Upper lobe of left lung (tissue), 4 donors: ENCODE data around the gene FHOD3.

Experiments
- EP300 ChIP-seq, 4 donors: sonication (generic); formaldehyde crosslinking; IDR thresholded peaks; one replicate each; pipeline ENCODE4 v1.5.1; 2017; ENCODE audit warnings: antibody characterized with exemption in 4 of 4, control low read depth in 2 of 4
- POLR2A ChIP-seq, 4 donors: fragments of 450-650 bp; IDR thresholded peaks; one replicate each; pipeline ENCODE4 v1.5.1; 2016 to 2017; ENCODE audit warnings: antibody characterized with exemption in 4 of 4, mild to moderate bottlenecking in 2 of 4
- POLR2AphosphoS5 ChIP-seq, 2 donors: sonication (generic); formaldehyde crosslinking; IDR thresholded peaks; one replicate each; pipeline ENCODE4 v1.5.1; 2017; ENCODE audit warnings: antibody characterized with exemption in 2 of 2
- TF ChIP-seq, protein P1 (sequence below), 6 experiments: fragments of 450-650 bp in 4 of 6; fragments of 200-600 bp in 2 of 6; sonication (generic) in 2 of 6; IDR thresholded peaks; one replicate each; pipeline ENCODE4 v1.5.1; 2016 to 2019; ENCODE audit warnings: antibody characterized with exemption in 6 of 6

DNA sequence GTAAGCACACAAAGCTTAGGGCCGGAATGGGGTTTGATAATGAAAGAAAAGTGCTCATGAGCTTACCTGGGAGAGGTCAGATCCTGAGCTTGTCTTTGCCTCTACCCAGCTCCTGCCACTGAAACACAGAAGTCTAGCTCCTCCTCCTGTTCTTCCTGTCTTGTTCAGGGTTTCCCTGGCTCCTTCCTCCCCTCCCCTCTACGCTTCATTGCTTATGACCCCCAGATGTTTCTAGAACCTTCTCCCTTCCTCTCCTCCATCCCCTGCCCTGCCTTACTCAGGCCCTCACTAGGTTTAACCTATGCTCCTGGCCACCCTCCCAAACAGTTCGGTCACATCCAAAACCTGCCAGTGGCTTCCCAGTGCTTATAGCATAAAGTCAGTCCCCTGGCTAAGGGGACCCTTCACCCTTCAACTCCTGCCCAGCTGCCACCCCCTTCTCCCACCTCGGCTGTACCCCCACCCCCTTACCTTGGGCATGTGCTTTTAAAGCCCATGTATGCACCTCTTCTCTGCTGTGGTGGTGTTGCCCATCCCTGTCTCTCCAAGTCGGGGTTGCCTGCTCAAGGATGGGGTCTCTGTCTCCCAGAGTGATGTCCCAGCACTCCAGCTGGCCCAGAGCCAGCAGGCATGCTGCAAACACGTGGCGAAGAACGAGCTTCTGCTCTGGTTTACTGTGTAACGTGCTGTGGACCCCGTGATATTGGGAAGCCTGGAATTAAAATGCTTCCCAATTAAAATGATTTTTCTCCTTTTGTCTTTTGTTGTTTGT, 297.7 kb downstream of the FHOD3 start:
- TF ChIP-seq, protein P1, sequence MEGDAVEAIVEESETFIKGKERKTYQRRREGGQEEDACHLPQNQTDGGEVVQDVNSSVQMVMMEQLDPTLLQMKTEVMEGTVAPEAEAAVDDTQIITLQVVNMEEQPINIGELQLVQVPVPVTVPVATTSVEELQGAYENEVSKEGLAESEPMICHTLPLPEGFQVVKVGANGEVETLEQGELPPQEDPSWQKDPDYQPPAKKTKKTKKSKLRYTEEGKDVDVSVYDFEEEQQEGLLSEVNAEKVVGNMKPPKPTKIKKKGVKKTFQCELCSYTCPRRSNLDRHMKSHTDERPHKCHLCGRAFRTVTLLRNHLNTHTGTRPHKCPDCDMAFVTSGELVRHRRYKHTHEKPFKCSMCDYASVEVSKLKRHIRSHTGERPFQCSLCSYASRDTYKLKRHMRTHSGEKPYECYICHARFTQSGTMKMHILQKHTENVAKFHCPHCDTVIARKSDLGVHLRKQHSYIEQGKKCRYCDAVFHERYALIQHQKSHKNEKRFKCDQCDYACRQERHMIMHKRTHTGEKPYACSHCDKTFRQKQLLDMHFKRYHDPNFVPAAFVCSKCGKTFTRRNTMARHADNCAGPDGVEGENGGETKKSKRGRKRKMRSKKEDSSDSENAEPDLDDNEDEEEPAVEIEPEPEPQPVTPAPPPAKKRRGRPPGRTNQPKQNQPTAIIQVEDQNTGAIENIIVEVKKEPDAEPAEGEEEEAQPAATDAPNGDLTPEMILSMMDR (IDR thresholded peaks at IDR 0.05), result no peak
- TF ChIP-seq POLR2A (IDR thresholded peaks at IDR 0.05) (no peak), POLR2AphosphoS5 (IDR thresholded peaks at IDR 0.05) (no peak), EP300 (IDR thresholded peaks at IDR 0.05) (no peak)
